Astrocyte (in vitro differentiated cells and primary cell): Measurements from ENCODE around the gene XPO6.

Source experiments
- EZH2 ChIP-seq: IDR thresholded peaks from 2 replicates; pipeline ENCODE4 v1.6.1; 2012; ENCODE audit warnings: mild to moderate bottlenecking, low read length, inconsistent platforms; ENCODE audit not compliant: insufficient read depth
- TF ChIP-seq, protein P1 (sequence below): IDR thresholded peaks from 2 replicates; pipeline ENCODE4 v1.5.1; 2011; ENCODE audit warnings: low read depth, mild to moderate bottlenecking, inconsistent platforms, low read length, moderate library complexity; ENCODE audit not compliant: insufficient read depth

DNA sequence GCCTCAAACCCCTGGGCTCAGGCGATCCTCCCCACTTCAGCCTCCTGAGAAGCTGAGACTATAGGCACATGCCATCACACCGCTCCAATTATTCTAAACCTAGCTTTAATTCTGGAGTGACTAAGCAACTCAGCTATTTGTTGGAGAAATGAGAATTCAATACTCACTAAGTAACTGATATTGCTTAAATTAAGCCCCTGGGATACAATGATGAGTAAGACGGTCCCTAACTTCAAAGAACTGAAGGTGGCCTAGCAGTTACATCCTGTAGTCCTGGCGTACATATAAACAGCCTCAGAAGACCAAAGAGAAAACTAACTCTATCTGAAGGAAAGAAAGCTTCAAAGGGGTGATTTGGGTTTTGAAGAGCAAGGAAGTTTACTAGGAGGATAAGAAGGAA lies 25.0 kb downstream of the XPO6 start:
- TF ChIP-seq, protein P1, sequence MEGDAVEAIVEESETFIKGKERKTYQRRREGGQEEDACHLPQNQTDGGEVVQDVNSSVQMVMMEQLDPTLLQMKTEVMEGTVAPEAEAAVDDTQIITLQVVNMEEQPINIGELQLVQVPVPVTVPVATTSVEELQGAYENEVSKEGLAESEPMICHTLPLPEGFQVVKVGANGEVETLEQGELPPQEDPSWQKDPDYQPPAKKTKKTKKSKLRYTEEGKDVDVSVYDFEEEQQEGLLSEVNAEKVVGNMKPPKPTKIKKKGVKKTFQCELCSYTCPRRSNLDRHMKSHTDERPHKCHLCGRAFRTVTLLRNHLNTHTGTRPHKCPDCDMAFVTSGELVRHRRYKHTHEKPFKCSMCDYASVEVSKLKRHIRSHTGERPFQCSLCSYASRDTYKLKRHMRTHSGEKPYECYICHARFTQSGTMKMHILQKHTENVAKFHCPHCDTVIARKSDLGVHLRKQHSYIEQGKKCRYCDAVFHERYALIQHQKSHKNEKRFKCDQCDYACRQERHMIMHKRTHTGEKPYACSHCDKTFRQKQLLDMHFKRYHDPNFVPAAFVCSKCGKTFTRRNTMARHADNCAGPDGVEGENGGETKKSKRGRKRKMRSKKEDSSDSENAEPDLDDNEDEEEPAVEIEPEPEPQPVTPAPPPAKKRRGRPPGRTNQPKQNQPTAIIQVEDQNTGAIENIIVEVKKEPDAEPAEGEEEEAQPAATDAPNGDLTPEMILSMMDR = no peak
- TF ChIP-seq EZH2 = no peak
